PC-3 (cell line): ENCODE measurements around the gene SORL1. TPM values are rescaled to one million over a fixed set of nuclear protein-coding genes. Genes with fewer than 3 reads are reported as not detected.

Source experiments
- ATAC-seq: fragments of 200-7000 bp; cut with Tn5 transposase; 2 replicates; pipeline ENCODE4 v1.9.1; 2020; ENCODE audit warnings: mild to moderate bottlenecking, moderate library complexity
- BruUV-seq: library from RNA; stranded (reverse); fragments of 400-500 nt; replicated peaks from 2 replicates; lab custom pipeline; 2021; lab: Mats Ljungman, UMichigan
- CTCF ChIA-PET: fragments of 300-600 bp; sonication (Branson Sonifier 250); formaldehyde crosslinking; loops from one replicate; lab custom pipeline; 2022; ENCODE audit warnings: antibody characterized with exemption; lab: Charles Lee
- POLR2A ChIA-PET: fragments of 300-600 bp; sonication (Branson Sonifier 250); formaldehyde crosslinking; loops from one replicate; lab custom pipeline; 2022; ENCODE audit warnings: antibody characterized with exemption; ENCODE audit not compliant: unreplicated experiment; lab: Charles Lee
- DNase-seq: peaks from one replicate; pipeline ENCODE4 v3.0.0-alpha.2; 2015
- H2AFZ ChIP-seq: fragments of 300-600 bp; sonication (generic); 2 replicates; pipeline ENCODE4 v1.6.0; 2016; ENCODE audit warnings: antibody characterized with exemption, low read length
- H3F3A ChIP-seq: fragments of 300-600 bp; sonication (generic); one replicate; pipeline ENCODE4 v1.6.0; 2017; ENCODE audit warnings: antibody characterized with exemption, low read length, control low read depth, mild to moderate bottlenecking; ENCODE audit not compliant: unreplicated experiment
- H3K27ac ChIP-seq: fragments of 300-600 bp; sonication (generic); 2 replicates; pipeline ENCODE4 v1.5.1; 2016; ENCODE audit warnings: mild to moderate bottlenecking, low read length
- H3K27me3 ChIP-seq: fragments of 300-600 bp; sonication (generic); 2 replicates; pipeline ENCODE4 v1.6.1; 2016; ENCODE audit warnings: low read length, mixed read lengths
- H3K36me3 ChIP-seq: fragments of 300-600 bp; sonication (generic); 2 replicates; pipeline ENCODE4 v1.6.1; 2016; ENCODE audit warnings: low read depth, mixed run types, low read length, mixed read lengths
- H3K4me1 ChIP-seq: fragments of 300-600 bp; sonication (generic); 2 replicates; pipeline ENCODE4 v1.5.1; 2016; ENCODE audit warnings: low read length; ENCODE audit not compliant: insufficient read depth
- H3K4me2 ChIP-seq: fragments of 300-600 bp; sonication (generic); 2 replicates; pipeline ENCODE4 v1.6.0; 2016; ENCODE audit warnings: low read length
- H3K4me3 ChIP-seq: fragments of 300-600 bp; sonication (generic); 2 replicates; pipeline ENCODE4 v1.5.1; 2016; ENCODE audit warnings: mild to moderate bottlenecking, low read length, mixed read lengths
- H3K79me2 ChIP-seq: fragments of 300-600 bp; sonication (generic); 2 replicates; pipeline ENCODE4 v1.6.1; 2017; ENCODE audit warnings: low read length, mixed read lengths
- H3K9ac ChIP-seq: fragments of 300-600 bp; sonication (generic); 2 replicates; pipeline ENCODE4 v1.6.0; 2016; ENCODE audit warnings: mild to moderate bottlenecking, low read length
- H3K9me2 ChIP-seq: fragments of 300-600 bp; sonication (generic); replicated peaks from 2 replicates; pipeline ENCODE4 v1.6.1; 2016; ENCODE audit warnings: mixed run types, low read length, mixed read lengths
- H3K9me3 ChIP-seq: fragments of 300-600 bp; sonication (generic); 2 replicates; pipeline ENCODE4 v1.6.1; 2016; ENCODE audit warnings: low read length, mixed read lengths
- H4K20me1 ChIP-seq: fragments of 300-600 bp; sonication (generic); 2 replicates; pipeline ENCODE4 v1.6.1; 2016; ENCODE audit warnings: low read length, mixed read lengths
- EZH2 ChIP-seq: fragments of 300-600 bp; sonication (generic); IDR thresholded peaks from one replicate; pipeline ENCODE4 v1.6.1; 2017; ENCODE audit warnings: antibody characterized with exemption, mild to moderate bottlenecking, low read length; ENCODE audit not compliant: unreplicated experiment
- EZH2phosphoT487 ChIP-seq: fragments of 300-600 bp; sonication (generic); IDR thresholded peaks from 2 replicates; pipeline ENCODE4 v1.6.1; 2018; ENCODE audit warnings: mild to moderate bottlenecking, antibody characterized with exemption, low read length, borderline replicate concordance
- intact Hi-C: fragments of 100-400 bp; cut with micrococcal nuclease; formaldehyde crosslinking; loops from 2 replicates; pipeline ENCODE4 v1.9.0; 2023
- total RNA-seq: library from RNA; depleted of rRNA; stranded (reverse); fragments of >200 nt; gene quantifications from 2 replicates; pipeline ENCODE4 v1.2.3, GENCODE V29; 2014
- TF ChIP-seq, protein P1 (sequence below): fragments of 300-600 bp; sonication (generic); conservative IDR thresholded peaks from 2 replicates; pipeline ENCODE4 v1.5.1; 2017; ENCODE audit warnings: antibody characterized with exemption, low read depth, mild to moderate bottlenecking, low read length

Gene SORL1
- total RNA-seq, 1 experiment from 2014 or later, result 53.7 TPM

GRCh38 chr11:121625777-121626506 lies 173.8 kb downstream of the SORL1 start:
- no peaks in the 10 kb centered on the region for H3K9me2 ChIP-seq

GRCh38 chr11:121626507-121626875 lies 174.4 kb downstream of the SORL1 start:
- ChIA-PET POLR2A (no interaction called here), CTCF (no interaction called here)
- no TSS peak for BruUV-seq
- TF ChIP-seq EZH2phosphoT487 (no peak), EZH2 (no peak)
- TF ChIP-seq, protein P1, sequence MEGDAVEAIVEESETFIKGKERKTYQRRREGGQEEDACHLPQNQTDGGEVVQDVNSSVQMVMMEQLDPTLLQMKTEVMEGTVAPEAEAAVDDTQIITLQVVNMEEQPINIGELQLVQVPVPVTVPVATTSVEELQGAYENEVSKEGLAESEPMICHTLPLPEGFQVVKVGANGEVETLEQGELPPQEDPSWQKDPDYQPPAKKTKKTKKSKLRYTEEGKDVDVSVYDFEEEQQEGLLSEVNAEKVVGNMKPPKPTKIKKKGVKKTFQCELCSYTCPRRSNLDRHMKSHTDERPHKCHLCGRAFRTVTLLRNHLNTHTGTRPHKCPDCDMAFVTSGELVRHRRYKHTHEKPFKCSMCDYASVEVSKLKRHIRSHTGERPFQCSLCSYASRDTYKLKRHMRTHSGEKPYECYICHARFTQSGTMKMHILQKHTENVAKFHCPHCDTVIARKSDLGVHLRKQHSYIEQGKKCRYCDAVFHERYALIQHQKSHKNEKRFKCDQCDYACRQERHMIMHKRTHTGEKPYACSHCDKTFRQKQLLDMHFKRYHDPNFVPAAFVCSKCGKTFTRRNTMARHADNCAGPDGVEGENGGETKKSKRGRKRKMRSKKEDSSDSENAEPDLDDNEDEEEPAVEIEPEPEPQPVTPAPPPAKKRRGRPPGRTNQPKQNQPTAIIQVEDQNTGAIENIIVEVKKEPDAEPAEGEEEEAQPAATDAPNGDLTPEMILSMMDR, result no peak
- no peak overlapping the region for H3K27ac ChIP-seq
- H4K20me1 ChIP-seq, result no peaks in the 10 kb centered on the region
- H3K9me3 ChIP-seq, result no peaks in the 10 kb centered on the region
- H2AFZ ChIP-seq, result no peak overlapping the region
- H3F3A ChIP-seq, result peaks cover 3% of the 10 kb centered on the region
- no peak overlapping the region for H3K9ac ChIP-seq
- ATAC-seq (no peak), DNase-seq (no peak)
- no peak overlapping the region for H3K4me2 ChIP-seq
- H3K79me2 ChIP-seq, result no peaks in the 10 kb centered on the region
- no peaks in the 10 kb centered on the region for H3K9me2 ChIP-seq
- no peaks in the 10 kb centered on the region for H3K27me3 ChIP-seq
- H3K4me3 ChIP-seq, result no peak overlapping the region
- H3K4me1 ChIP-seq, result peaks cover 15% of the 10 kb centered on the region
- H3K36me3 ChIP-seq, result peaks cover 36% of the 10 kb centered on the region
- intact Hi-C loops, result no loop called here

More at GRCh38 chr11:121625777-121626506, 173.8 kb downstream of the SORL1 start:
- Histone ChIP-seq H3K9ac (no peak overlapping the region), H3F3A (peaks cover 3% of the 10 kb centered on the region), H3K4me2 (no peak overlapping the region), H2AFZ (no peak overlapping the region), H3K79me2 (no peaks in the 10 kb centered on the region), H3K4me3 (no peak overlapping the region), H3K4me1 (peaks cover 15% of the 10 kb centered on the region), H4K20me1 (no peaks in the 10 kb centered on the region), H3K36me3 (peaks cover 40% of the 10 kb centered on the region), H3K27ac (no peak overlapping the region), H3K9me3 (no peaks in the 10 kb centered on the region), H3K27me3 (no peaks in the 10 kb centered on the region)
- DNase-seq (no peak), ATAC-seq (no peak)
- ChIA-PET CTCF (no interaction called here), POLR2A (no interaction called here)
- TF ChIP-seq EZH2 (no peak), EZH2phosphoT487 (no peak)
- TF ChIP-seq, protein P1, result no peak
- intact Hi-C loops, result no loop called here
- no TSS peak for BruUV-seq

GRCh38 chr11:121626980-121627379 lies 174.9 kb downstream of the SORL1 start:
- TF ChIP-seq, protein P1, result no peak
- no peak for TF ChIP-seq EZH2
- TF ChIP-seq EZH2phosphoT487, result no peak
- peaks cover 15% of the 10 kb centered on the region for H3K4me1 ChIP-seq
- no peak overlapping the region for H2AFZ ChIP-seq
- H3K36me3 ChIP-seq, result peaks cover 31% of the 10 kb centered on the region
- no peak overlapping the region for H3K4me2 ChIP-seq
- no TSS peak for BruUV-seq
- no peak overlapping the region for H3K27ac ChIP-seq
- intact Hi-C loops, result no loop called here
- ChIA-PET POLR2A (no interaction called here), CTCF (no interaction called here)
- H3K79me2 ChIP-seq, result no peaks in the 10 kb centered on the region
- H3F3A ChIP-seq, result peaks cover 3% of the 10 kb centered on the region
- no peaks in the 10 kb centered on the region for H3K27me3 ChIP-seq
- no peak overlapping the region for H3K4me3 ChIP-seq
- H3K9me2 ChIP-seq, result no peaks in the 10 kb centered on the region
- H4K20me1 ChIP-seq, result no peaks in the 10 kb centered on the region
- ATAC-seq (no peak), DNase-seq (no peak)
- H3K9me3 ChIP-seq, result no peaks in the 10 kb centered on the region
- H3K9ac ChIP-seq, result no peak overlapping the region
